GM18511 (cell line): ENCODE measurements around the gene C9orf72.
"Not testable (repeated sequence)": the region's sequence is repeated elsewhere in the genome, so short reads cannot be mapped to it uniquely, and the experiment has no call there.

ENCODE experiments used
- ATAC-seq: cut with Tn5 transposase; IDR thresholded peaks from one replicate; pipeline ENCODE4 v1.9.1; 2021; ENCODE audit warnings: mild to moderate bottlenecking, moderate library complexity; ENCODE audit not compliant: unreplicated experiment

C9orf72 gene

GRCh38 chr9:27519466-27520465 is 53.5 kb downstream of the C9orf72 start:
- ATAC-seq: no peak

- ATAC-seq: no peak
Observed at GRCh38 chr9:27518809-27519208, 54.5 kb downstream of the C9orf72 start.

- ATAC-seq: no peak
Observed at GRCh38 chr9:27518006-27518405, 55.3 kb downstream of the C9orf72 start.

GRCh38 chr9:27514551-27514950 is 58.7 kb downstream of the C9orf72 start:
- no peak for ATAC-seq

GRCh38 chr9:27511771-27512170 is 61.5 kb downstream of the C9orf72 start:
- ATAC-seq: no peak

GRCh38 chr9:27510780-27511179 is 62.5 kb downstream of the C9orf72 start:
- ATAC-seq: no peak

GRCh38 chr9:27506981-27507380 is 66.3 kb downstream of the C9orf72 start:
- no peak for ATAC-seq

- no peak for ATAC-seq
Observed at GRCh38 chr9:27505744-27506161, 67.5 kb downstream of the C9orf72 start.

- no peak for ATAC-seq
Observed at GRCh38 chr9:27504259-27504658, 69.0 kb downstream of the C9orf72 start.

- ATAC-seq: no peak
Observed at GRCh38 chr9:27503623-27504022, 69.7 kb downstream of the C9orf72 start.

- not testable (repeated sequence) for ATAC-seq
Observed at GRCh38 chr9:27500902-27501301, 72.4 kb downstream of the C9orf72 start.

GRCh38 chr9:27499451-27499850 is 73.8 kb downstream of the C9orf72 start:
- peak; percentile 60 for ATAC-seq

- ATAC-seq: no peak
Observed at GRCh38 chr9:27497883-27498417, 75.3 kb downstream of the C9orf72 start.
